GM12878 (cell line): Measurements from ENCODE around the gene FAM107A. TPM values are rescaled to one million over a fixed set of nuclear protein-coding genes. Genes with fewer than 3 reads are reported as not detected.

ENCODE experiments used
- ATAC-seq: fragments of 200-7000 bp; cut with Tn5 transposase; 3 replicates; pipeline ENCODE4 v1.9.1; 2020; ENCODE audit warnings: mild to moderate bottlenecking, moderate library complexity
- BruUV-seq: library from RNA; stranded (reverse); fragments of 400-500 nt; replicated peaks from 2 replicates; lab custom pipeline; 2021; lab: Mats Ljungman, UMichigan
- CTCF ChIA-PET: fragments of 300-600 bp; sonication (Branson Sonifier 250); formaldehyde crosslinking; extraction: SDS; loops from one replicate; lab custom pipeline; 2021; ENCODE audit warnings: inconsistent platforms; lab: Yijun Ruan, JAX
- POLR2A ChIA-PET: fragments of 350-600 bp; formaldehyde crosslinking; extraction: SDS; loops from one replicate; lab custom pipeline; 2021; ENCODE audit warnings: inconsistent platforms; lab: Charles Lee
- RAD21 ChIA-PET: fragments of 300-600 bp; sonication (Branson Sonifier 250); formaldehyde crosslinking; loops from one replicate; lab custom pipeline; 2023; ENCODE audit warnings: antibody characterized with exemption; ENCODE audit not compliant: unreplicated experiment; lab: Charles Lee
- SMC1A ChIA-PET: fragments of 300-600 bp; sonication (Branson Sonifier 250); formaldehyde crosslinking; loops from one replicate; lab custom pipeline; 2023; ENCODE audit not compliant: unreplicated experiment, uncharacterized antibody; lab: Charles Lee
- DNase-seq: peaks from one replicate; pipeline ENCODE4 v3.0.0-alpha.2; 2011; ENCODE audit warnings: low read depth, low spot score
- FAIRE-seq: peaks from 3 replicates; lab custom pipeline; 2011; peaks lifted over from hg19 to GRCh38; lab: Jason Lieb, UNC
- H2AFZ ChIP-seq: 2 replicates; pipeline ENCODE4 v1.6.0; 2011; ENCODE audit warnings: low read depth, low read length, control low read depth; ENCODE audit not compliant: control insufficient read depth
- H3K27ac ChIP-seq: 2 replicates; pipeline ENCODE4 v1.5.1; 2011; ENCODE audit warnings: control low read depth; ENCODE audit not compliant: control insufficient read depth, insufficient read depth
- H3K27me3 ChIP-seq, 2 experiments: replicated peaks in 1 of 2; 2 replicates each; pipeline versions ENCODE4 v1.6.0 to v1.6.1; 2011; ENCODE audit warnings: low read length in 1 of 2; ENCODE audit not compliant: control insufficient read depth in 2 of 2, insufficient read depth in 2 of 2
- H3K36me3 ChIP-seq, 2 experiments: 2 replicates each; pipeline ENCODE4 v1.5.1; 2011; ENCODE audit warnings: low read length in 1 of 2; ENCODE audit not compliant: control insufficient read depth in 2 of 2, insufficient read depth in 2 of 2
- H3K4me1 ChIP-seq: 2 replicates; pipeline ENCODE4 v1.6.1; 2011; ENCODE audit warnings: mild to moderate bottlenecking, low read length, moderate library complexity, mixed read lengths; ENCODE audit not compliant: control insufficient read depth, insufficient read depth
- H3K4me2 ChIP-seq: 2 replicates; pipeline ENCODE4 v1.6.0; 2011; ENCODE audit warnings: control low read depth; ENCODE audit not compliant: control insufficient read depth, insufficient read depth
- H3K4me3 ChIP-seq: fragments of 200-600 bp; sonication (generic); 2 replicates; pipeline ENCODE4 v1.5.1; 2016
- H3K79me2 ChIP-seq: 2 replicates; pipeline ENCODE4 v1.6.0; 2011; ENCODE audit warnings: low read length; ENCODE audit not compliant: control insufficient read depth, insufficient read depth
- H3K9ac ChIP-seq: 2 replicates; pipeline ENCODE4 v1.8.0; 2011; ENCODE audit warnings: low read length, control low read depth, mixed read lengths; ENCODE audit not compliant: control insufficient read depth, insufficient read depth
- H3K9me3 ChIP-seq: replicated peaks from 3 replicates; pipeline ENCODE4 v1.5.1; 2011; ENCODE audit warnings: mild to moderate bottlenecking, low read length; ENCODE audit not compliant: control insufficient read depth, insufficient read depth
- H4K20me1 ChIP-seq: 2 replicates; pipeline ENCODE4 v1.6.0; 2011; ENCODE audit not compliant: control insufficient read depth, insufficient read depth
- CTCF ChIP-seq, 3 experiments: IDR thresholded peaks in 2 of 3; conservative IDR thresholded peaks in 1 of 3; 2 replicates each; pipeline ENCODE4 v1.5.1; 2011; ENCODE audit warnings: low read depth in 3 of 3, low read length in 3 of 3, mild to moderate bottlenecking in 3 of 3, control low read depth in 2 of 3, moderate library complexity in 2 of 3, inconsistent platforms in 1 of 3, mixed read lengths in 1 of 3; ENCODE audit not compliant: control insufficient read depth in 2 of 3, insufficient read depth in 1 of 3; ENCODE audit errors: extremely low read depth in 1 of 3
- RAD21 ChIP-seq: IDR thresholded peaks from 2 replicates; pipeline ENCODE4 v1.6.1; 2011; ENCODE audit warnings: mild to moderate bottlenecking, low read depth, low read length, moderate library complexity; ENCODE audit not compliant: insufficient read depth
- RCOR1 ChIP-seq: conservative IDR thresholded peaks from 2 replicates; pipeline ENCODE4 v1.6.1; 2012; ENCODE audit warnings: low read depth, low read length, improper control_type of control experiment
- SP1 ChIP-seq: IDR thresholded peaks from one replicate; pipeline ENCODE4 v1.6.1; 2011; ENCODE audit warnings: low read depth, low read length
- ZBTB4 ChIP-seq: fragments of 450-650 bp; formaldehyde crosslinking; IDR thresholded peaks from 2 replicates; pipeline ENCODE4 v1.4.0; 2022; ENCODE audit warnings: mild to moderate bottlenecking, moderate library complexity
- WGBS: methylation state at CpG from one replicate; pipeline ENCODE4 v1.1.6; 2016; ENCODE audit warnings: low lambda C conversion rate; ENCODE audit not compliant: insufficient replicate concordance, insufficient coverage; ENCODE audit errors: missing lambda C conversion rate; 5-methylcytosine and 5-hydroxymethylcytosine counted together
- in situ Hi-C: fragments of 300-500 bp; cut with MboI; formaldehyde crosslinking; loops from 9 replicates; pipeline ENCODE4 v1.14.3; 2018; ENCODE audit warnings: mixed read lengths
- intact Hi-C: fragments of 100-400 bp; cut with micrococcal nuclease; formaldehyde crosslinking; loops from one replicate; pipeline ENCODE4 v1.14.2; 2022; ENCODE audit not compliant: unreplicated experiment
- polyA plus RNA-seq, 11 experiments: library from polyadenylated mRNA; depleted of rRNA in 4 of 11; unstranded in 6 of 11; stranded (reverse) in 5 of 11; fragments of >200 nt; fragmentation: Nextera tagmentation in 4 of 11; fragmentation: Illumina TruSeq in 1 of 11; extraction: Ambion mirVana in 4 of 11; extraction: Trizol in 1 of 11; gene quantifications; 1 replicate in 1 of 11; 2 replicates in 10 of 11; pipeline versions ENCODE4 v1.2.1 to v1.2.3, GENCODE V29; 2011 to 2016; ENCODE audit warnings: inconsistent platforms in 2 of 11, missing spikeins in 2 of 11, low read depth in 1 of 11
- total RNA-seq, 4 experiments: library from RNA; depleted of rRNA in 3 of 4; stranded (reverse); fragments of >200 nt in 3 of 4; fragmentation: Illumina TruSeq in 1 of 4; extraction: Trizol in 1 of 4; gene quantifications; 2 replicates each; pipeline versions ENCODE4 v1.2.1 to v1.2.3, GENCODE V29; 2013 to 2021

FAM107A gene
- total and polyA plus RNA-seq, 10 of the 15 experiments (the other 5 are each of a cell fraction or from before 2014, with no cell fraction given): not detected

GRCh38 chr3:58529516-58530353 is 47.5 kb downstream of the FAM107A start:
- no peaks in the 10 kb centered on the region for H3K4me1 ChIP-seq
- ChIA-PET CTCF (interaction anchor here (0.5 to 4.5 kb wide), 15 partner anchors 9 to 223 kb away, joined by 3 to 25 read pairs (median 3); partner anchors contain the start of genes HTD2, KCTD6 and RPP14), RAD21 (interaction anchor here (0.8 to 1.1 kb wide), 3 partner anchors 194 to 353 kb away, joined by 3 to 4 read pairs (median 3); partner anchors contain the start of genes HTD2 and RPP14), SMC1A (interaction anchor here (0.5 to 2.2 kb wide), 5 partner anchors 9 to 566 kb away, joined by 3 to 7 read pairs (median 3); partner anchors contain the start of gene KCTD6), POLR2A (no interaction called here)
- FAIRE-seq (no peak), ATAC-seq (peak; percentile 36; the same call in 2 of the 3 replicates), DNase-seq (no peak)
- no peak overlapping the region for H3K27ac ChIP-seq
- intact Hi-C loops: loop anchor here (5.0 kb wide), 1 partner anchor 97 kb away; the partner anchor contains the start of gene PDHB
- no peak overlapping the region for H3K4me3 ChIP-seq
- TF ChIP-seq ZBTB4 (CRISPR knock-in tag) (no peak), RCOR1 (no peak), RAD21 (0 out of 2 replicates have a peak, but pooled peaks have one; percentile 26), CTCF (IDR thresholded peaks at IDR 0.05 in 2 of 3, conservative IDR thresholded peaks at IDR 0.05 in 1 of 3; ENCODE audit: control insufficient read depth in 2 of 3, extremely low read depth in 1 of 3, insufficient read depth in 1 of 3, low read depth in 3 of 3, low read length in 3 of 3) (peak; percentile 29 to 37 (median 35); a peak in 3 of 6 replicates), SP1 (no peak)
- H3K36me3 ChIP-seq: no peaks in the 10 kb centered on the region
- in situ Hi-C loops: loop anchor here (5.0 to 10.0 kb wide), 2 partner anchors 205 to 347 kb away; no protein-coding TSS in a partner anchor
- no peak overlapping the region for H3K4me2 ChIP-seq
- WGBS: 37% methylated on average over 15 of the region's 15 CpGs
- no peak overlapping the region for H2AFZ ChIP-seq
- H3K27me3 ChIP-seq: no peaks in the 10 kb centered on the region
- H3K9ac ChIP-seq: no peak overlapping the region
- no peaks in the 10 kb centered on the region for H3K9me3 ChIP-seq
- H4K20me1 ChIP-seq: no peaks in the 10 kb centered on the region
- no peaks in the 10 kb centered on the region for H3K79me2 ChIP-seq
- BruUV-seq: no TSS peak
